Right lobe of liver (tissue), 6 donors: ENCODE measurements around the gene RAB30. TPM values are rescaled to one million over a fixed set of nuclear protein-coding genes. Genes with fewer than 3 reads are reported as not detected.

Experiments
- ATAC-seq, 4 donors: fragments of 200-7000 bp; cut with Tn5 transposase; one replicate each; pipeline ENCODE4 v1.9.1; 2020; ENCODE audit warnings: mild to moderate bottlenecking in 4 of 4, moderate library complexity in 4 of 4
- DNase-seq, 3 donors: peaks; one replicate each; pipeline ENCODE4 v3.0.0-alpha.2; 2020
- H3K27ac ChIP-seq, 3 donors: fragments of 200-600 bp; one replicate each; pipeline ENCODE4 v1.8.0; 2022
- H3K27me3 ChIP-seq, 2 donors: fragments of 200-600 bp; one replicate each; pipeline ENCODE4 v1.8.0; 2022
- H3K36me3 ChIP-seq, 4 donors: fragments of 200-600 bp; sonication (generic) in 1 of 4; one replicate each; pipeline versions ENCODE4 v1.5.1 to v1.8.0; 2017 to 2022; ENCODE audit warnings: control low read depth in 1 of 4
- H3K4me1 ChIP-seq, 4 donors: fragments of 200-600 bp; sonication (generic) in 1 of 4; one replicate each; pipeline versions ENCODE4 v1.5.1 to v1.8.0; 2017 to 2022; ENCODE audit warnings: control low read depth in 1 of 4
- H3K4me3 ChIP-seq, 3 donors: fragments of 200-600 bp; one replicate each; pipeline ENCODE4 v1.8.0; 2022
- H3K9me3 ChIP-seq, 4 donors: fragments of 200-600 bp; sonication (generic) in 1 of 4; one replicate each; pipeline versions ENCODE4 v1.5.1 to v1.8.0; 2017 to 2022; ENCODE audit warnings: control low read depth in 1 of 4
- POLR2A ChIP-seq: fragments of 450-650 bp; IDR thresholded peaks from one replicate; pipeline ENCODE4 v1.6.1; 2017; ENCODE audit warnings: antibody characterized with exemption, mild to moderate bottlenecking
- WGBS: methylation state at CpG from one replicate; pipeline ENCODE4 v1.1.6; 2018; ENCODE audit warnings: low coverage, low lambda C conversion rate; ENCODE audit not compliant: insufficient coverage; ENCODE audit errors: missing lambda C conversion rate; 5-methylcytosine and 5-hydroxymethylcytosine counted together
- intact Hi-C, 2 donors: fragments of 100-400 bp; cut with DNase I; formaldehyde crosslinking; loops; one replicate each; pipeline versions ENCODE4 v1.11.2 to v1.14.1; 2022
- total RNA-seq, 6 experiments: library from RNA; depleted of rRNA in 2 of 6; stranded (reverse); fragments of >200 nt in 2 of 6; fragmentation: NEBNext Ultra II Directional in 3 of 6; extraction: Animal tissue kit (Norgen Biotek cat#: 25700) in 3 of 6; gene quantifications; one replicate each; pipeline versions ENCODE4 v1.1.0 to v1.2.4, GENCODE V29; 2016 to 2023
- TF ChIP-seq, protein P1 (sequence below), 4 donors: fragments of 200-600 bp in 3 of 4; fragments of 450-650 bp in 1 of 4; IDR thresholded peaks; one replicate each; pipeline versions ENCODE4 v1.5.1 to v1.8.0; 2016 to 2022; ENCODE audit warnings: antibody characterized with exemption in 4 of 4, mild to moderate bottlenecking in 2 of 4
- donor health status: DM: no; HTN: yes; CAD: no.
- donor health status: DM: no; HTN: no; CAD: no.
- donor health status: DM: no; HTN: no; CAD: no.
- donor health status: DM: no; HTN: yes; CAD: no.
- donor health status: DM: no; HTN: yes; CAD: no.

The RAB30 gene
- total RNA-seq, 6 experiments from 2014 or later: 4.1 to 9.6 (median 6.7) TPM

DNA sequence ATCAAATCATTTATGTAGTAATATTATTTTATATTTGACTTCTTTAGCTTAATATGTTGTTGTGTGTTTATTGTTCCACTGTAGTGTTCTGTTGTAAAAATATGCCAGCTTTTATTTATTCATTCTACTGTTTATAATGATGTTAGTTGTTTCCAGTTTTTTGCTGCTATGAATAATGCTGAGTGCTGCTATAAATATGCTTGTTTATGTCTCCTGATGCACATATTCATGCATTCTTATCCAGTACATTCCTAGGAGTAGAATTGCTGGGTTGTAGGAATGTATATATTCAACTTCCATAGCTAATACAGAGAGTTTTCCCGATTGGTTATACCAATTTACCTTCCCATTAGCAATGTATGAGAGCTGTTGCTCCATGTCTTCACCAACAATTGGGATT lies 33.5 kb upstream of the RAB30 start:
- intact Hi-C loops: no loop called here
- H3K9me3 ChIP-seq: no peaks in the 10 kb centered on the region
- H3K4me3 ChIP-seq: no peak overlapping the region
- no peaks in the 10 kb centered on the region for H3K36me3 ChIP-seq
- 90% methylated on average over 1 of the region's 1 CpG for WGBS
- TF ChIP-seq POLR2A: no peak
- TF ChIP-seq, protein P1, sequence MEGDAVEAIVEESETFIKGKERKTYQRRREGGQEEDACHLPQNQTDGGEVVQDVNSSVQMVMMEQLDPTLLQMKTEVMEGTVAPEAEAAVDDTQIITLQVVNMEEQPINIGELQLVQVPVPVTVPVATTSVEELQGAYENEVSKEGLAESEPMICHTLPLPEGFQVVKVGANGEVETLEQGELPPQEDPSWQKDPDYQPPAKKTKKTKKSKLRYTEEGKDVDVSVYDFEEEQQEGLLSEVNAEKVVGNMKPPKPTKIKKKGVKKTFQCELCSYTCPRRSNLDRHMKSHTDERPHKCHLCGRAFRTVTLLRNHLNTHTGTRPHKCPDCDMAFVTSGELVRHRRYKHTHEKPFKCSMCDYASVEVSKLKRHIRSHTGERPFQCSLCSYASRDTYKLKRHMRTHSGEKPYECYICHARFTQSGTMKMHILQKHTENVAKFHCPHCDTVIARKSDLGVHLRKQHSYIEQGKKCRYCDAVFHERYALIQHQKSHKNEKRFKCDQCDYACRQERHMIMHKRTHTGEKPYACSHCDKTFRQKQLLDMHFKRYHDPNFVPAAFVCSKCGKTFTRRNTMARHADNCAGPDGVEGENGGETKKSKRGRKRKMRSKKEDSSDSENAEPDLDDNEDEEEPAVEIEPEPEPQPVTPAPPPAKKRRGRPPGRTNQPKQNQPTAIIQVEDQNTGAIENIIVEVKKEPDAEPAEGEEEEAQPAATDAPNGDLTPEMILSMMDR (IDR thresholded peaks at IDR 0.05): no peak
- DNase-seq (no peak), ATAC-seq (no peak)
- no peak overlapping the region for H3K27ac ChIP-seq
- H3K27me3 ChIP-seq: no peaks in the 10 kb centered on the region
- H3K4me1 ChIP-seq: no peaks in the 10 kb centered on the region

DNA sequence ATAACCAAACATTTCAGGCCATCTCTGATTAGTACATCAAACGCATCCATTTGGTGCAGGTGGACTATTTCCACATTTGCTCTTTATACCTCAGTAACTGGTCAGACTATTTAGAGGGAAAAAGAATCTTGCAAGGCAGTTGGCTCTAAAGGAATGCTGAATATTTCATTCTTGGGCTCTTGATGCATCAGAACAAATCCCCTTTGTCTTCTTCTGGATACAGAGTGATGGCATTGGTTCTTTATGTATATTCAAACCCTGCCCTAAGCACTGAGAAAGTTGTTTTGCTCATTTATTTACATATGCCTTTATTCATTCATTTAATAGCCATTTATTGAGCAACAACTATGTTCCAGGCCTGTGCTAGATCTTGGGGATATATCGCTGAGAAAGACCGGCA lies 31.1 kb upstream of the RAB30 start:
- TF ChIP-seq, protein P1 (IDR thresholded peaks at IDR 0.05): no peak
- TF ChIP-seq POLR2A: no peak
- intact Hi-C loops: no loop called here
- Histone ChIP-seq H3K27ac (no peak overlapping the region), H3K36me3 (no peaks in the 10 kb centered on the region), H3K4me3 (no peak overlapping the region), H3K9me3 (no peaks in the 10 kb centered on the region), H3K4me1 (no peaks in the 10 kb centered on the region), H3K27me3 (no peaks in the 10 kb centered on the region)
- DNase-seq (no peak), ATAC-seq (no peak)
- WGBS: 88% methylated on average over 3 of the region's 3 CpGs

DNA sequence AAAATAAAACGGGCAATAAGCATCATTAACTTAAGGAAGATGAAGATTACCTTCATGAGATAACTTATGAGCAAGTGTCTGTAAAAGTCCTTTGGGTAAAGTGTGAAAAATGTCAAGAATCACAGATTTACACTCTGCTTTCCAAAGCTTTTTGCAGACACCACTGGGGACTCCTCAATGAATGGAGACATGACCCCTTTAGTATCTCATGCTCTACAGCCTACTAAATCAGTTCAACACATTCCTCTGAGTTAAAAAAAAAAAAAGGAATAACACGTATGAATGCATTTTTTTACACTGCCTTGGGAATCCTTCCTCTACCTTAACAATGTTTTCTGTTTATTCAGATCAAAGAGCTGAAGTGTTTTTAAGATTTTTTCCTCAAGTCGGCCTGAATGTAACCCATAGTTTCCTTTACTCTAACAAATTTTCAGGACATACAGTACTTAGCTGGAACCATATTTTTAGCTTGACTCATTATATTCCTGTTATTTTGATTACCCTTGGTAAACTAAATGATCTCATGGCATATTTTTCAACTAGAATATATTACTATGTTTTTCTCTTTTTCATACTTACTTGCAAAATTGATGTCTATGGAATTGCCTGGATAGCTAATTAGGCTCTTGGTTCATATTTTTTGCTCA lies 25.9 kb upstream of the RAB30 start:
- DNase-seq: no peak
- no peaks in the 10 kb centered on the region for H3K9me3 ChIP-seq
- H3K36me3 ChIP-seq: no peaks in the 10 kb centered on the region
- 70% methylated on average over 3 of the region's 3 CpGs for WGBS
- H3K4me1 ChIP-seq: peaks cover 0 to 11% (median 0%) of the 10 kb centered on the region in 4 donors
- TF ChIP-seq, protein P1 (IDR thresholded peaks at IDR 0.05): no peak
- no peak for TF ChIP-seq POLR2A
- no peak overlapping the region for H3K4me3 ChIP-seq
- H3K27ac ChIP-seq: no peak overlapping the region
- intact Hi-C loops: no loop called here
- no peaks in the 10 kb centered on the region for H3K27me3 ChIP-seq
- no peak for ATAC-seq

DNA sequence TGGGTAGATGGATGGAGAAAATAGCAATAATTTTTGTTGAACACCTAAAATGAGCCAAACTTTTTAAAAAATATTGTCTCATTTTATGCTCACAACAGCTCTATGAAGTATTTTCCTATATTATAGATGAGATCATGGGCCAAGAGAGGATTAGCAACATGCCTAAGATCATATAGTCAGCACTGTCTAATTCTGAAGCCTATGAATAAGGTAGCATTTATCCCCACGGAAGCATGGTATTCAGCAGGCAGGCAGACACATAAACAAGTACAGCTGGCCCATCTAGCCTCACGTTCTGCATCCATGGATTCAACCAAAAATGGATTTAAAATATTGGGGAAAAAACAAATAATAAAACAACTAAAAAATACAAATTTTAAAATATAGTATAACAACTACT lies 21.9 kb upstream of the RAB30 start:
- DNase-seq (no peak), ATAC-seq (no peak)
- Histone ChIP-seq H3K4me3 (no peak overlapping the region), H3K36me3 (no peaks in the 10 kb centered on the region), H3K4me1 (peaks cover 0 to 21% (median 6%) of the 10 kb centered on the region in 4 donors), H3K27me3 (no peaks in the 10 kb centered on the region), H3K27ac (peak overlapping the region in 1 of 3 donors; percentile 63), H3K9me3 (no peaks in the 10 kb centered on the region)
- WGBS: 71% methylated on average over 2 of the region's 2 CpGs
- intact Hi-C loops: no loop called here
- no peak for TF ChIP-seq POLR2A
- TF ChIP-seq, protein P1 (IDR thresholded peaks at IDR 0.05): no peak
